GM18520 (cell line): ENCODE data around the gene ZSCAN1.

Experiments used
- ATAC-seq: cut with Tn5 transposase; IDR thresholded peaks from one replicate; pipeline ENCODE4 v1.9.1; 2021; ENCODE audit not compliant: unreplicated experiment

The ZSCAN1 gene

DNA sequence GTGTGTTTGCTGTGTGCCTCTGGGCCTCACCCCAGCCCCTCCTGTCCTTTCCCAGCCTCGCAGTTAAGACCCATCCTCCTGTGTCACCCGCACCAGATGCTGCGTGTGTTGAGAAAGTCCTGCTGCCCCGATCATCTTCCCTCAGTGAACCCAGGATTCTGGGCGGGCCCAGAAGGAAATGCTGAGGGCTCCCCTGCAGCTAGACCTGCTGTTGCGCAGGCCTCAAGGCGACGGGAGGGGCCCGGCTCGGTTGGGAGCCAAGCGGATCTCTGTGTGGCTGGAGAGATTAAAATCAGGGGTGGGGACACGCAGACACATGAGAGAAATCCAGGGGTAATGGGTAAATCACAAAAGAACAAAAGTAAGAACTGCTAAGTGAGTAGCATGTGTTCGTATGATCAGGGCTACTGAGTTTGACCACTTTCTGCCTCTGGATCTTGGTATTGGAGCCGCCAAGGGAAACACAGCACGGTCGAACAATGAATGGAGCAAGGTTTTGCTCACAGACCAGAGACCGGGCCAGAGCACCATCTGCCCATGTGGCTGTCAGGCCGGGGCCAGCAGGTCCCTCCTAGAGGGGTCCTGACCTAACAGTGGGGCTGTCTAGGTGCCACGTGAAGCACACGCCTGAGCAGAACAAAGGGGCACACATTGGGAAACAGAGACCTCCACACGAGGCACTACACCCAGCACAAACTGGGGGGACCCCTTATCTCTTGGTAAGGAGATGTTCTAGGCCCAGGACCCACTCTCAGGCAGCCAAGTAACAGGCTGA is 7.1 kb downstream of the ZSCAN1 start:
- no peak for ATAC-seq

DNA sequence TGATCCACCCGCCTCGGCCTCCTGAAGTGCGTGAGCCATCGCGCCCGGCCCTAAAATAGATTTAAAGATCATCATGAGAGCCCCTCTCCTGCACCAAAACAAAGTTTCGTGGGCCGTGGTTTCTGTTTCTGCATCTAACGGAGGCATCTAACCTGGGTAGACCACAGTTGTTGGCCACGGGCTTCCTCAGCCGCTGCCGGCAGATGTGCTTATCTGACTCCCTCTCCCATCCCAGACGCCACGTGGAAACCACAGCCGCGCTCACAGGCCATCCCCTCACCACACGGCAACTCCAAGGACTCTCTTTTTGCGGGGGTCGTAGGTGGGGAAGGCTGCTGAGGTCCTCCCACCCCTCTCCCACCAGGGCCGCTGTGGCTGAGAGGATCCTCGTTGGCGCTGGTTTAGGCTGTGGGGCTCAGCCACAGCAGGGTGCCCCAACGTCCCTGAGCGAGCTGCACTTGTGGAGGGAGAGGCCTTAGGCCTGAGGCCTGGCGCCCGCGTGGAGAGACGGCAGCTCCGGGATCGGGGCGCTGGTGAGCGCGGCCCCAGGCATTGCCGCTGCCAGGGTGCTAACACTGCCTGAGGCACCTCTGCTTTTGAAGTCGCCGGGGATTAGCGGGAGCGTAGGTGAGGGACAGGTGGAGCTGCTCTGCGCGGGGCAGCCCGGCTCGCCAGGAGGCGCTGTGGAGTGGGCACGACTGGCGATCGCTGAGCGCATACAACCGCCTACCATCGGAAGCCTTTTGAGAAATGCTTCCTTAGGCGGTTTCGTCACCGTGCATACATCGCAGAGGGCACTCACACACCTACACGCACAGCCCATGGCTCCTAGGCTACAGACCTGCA is 8.9 kb downstream of the ZSCAN1 start:
- ATAC-seq = no peak

DNA sequence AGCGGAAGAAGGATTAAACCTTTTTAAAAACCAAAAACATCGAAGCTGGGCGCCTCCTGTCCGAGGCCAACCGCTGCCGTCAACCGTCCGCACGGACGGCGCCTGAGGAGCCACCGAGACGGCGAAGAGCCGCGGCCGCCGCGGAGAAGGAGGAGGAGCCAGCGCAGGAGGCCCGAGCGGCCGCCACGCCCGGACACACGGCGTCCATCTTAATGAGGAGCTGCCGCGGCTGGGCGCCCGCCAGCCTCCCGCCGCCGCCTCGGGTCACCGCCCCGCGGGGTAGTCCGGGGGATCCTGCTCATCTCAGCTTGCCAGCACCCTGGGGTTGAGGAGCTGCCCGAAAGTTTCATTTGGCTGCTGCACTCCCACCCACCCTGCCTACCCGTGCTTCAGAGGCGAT is 10.6 kb downstream of the ZSCAN1 start:
- ATAC-seq = no peak

GRCh38 chr19:58044886-58045285 is 11.1 kb downstream of the ZSCAN1 start:
- no peak for ATAC-seq

DNA sequence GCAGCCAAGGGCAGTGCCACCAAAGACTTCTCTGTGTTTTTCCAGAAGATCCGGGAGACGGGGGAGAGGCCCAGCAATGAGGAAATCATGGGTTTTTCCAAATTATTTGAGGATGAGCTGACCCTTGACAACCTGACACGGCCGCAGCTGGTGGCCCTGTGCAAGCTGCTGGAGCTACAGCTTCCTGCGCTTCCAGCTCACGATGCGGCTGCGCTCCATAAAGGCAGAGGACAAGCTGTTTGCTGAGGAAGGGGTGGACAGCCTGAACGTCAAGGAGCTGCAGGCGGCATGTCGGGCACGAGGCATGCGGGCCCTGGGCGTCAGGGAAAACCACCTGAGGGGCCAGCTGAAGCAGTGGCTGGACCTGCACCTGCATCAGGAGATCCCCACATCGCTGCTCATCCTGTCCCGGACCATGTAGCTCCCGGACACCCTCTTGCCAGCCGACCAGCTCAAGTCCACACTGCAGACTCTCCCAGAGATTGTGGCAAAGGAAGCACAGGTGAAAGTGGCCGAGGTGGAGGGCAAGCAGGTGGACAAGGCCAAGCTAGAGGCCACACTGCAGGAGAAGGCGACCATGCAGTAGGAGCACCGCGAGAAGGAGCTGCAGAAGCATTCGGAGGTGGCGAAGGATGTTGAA is 11.7 kb downstream of the ZSCAN1 start:
- no peak for ATAC-seq

GRCh38 chr19:58046856-58047255 is 13.0 kb downstream of the ZSCAN1 start:
- ATAC-seq = no peak

GRCh38 chr19:58047672-58048071 is 13.8 kb downstream of the ZSCAN1 start:
- no peak for ATAC-seq

DNA sequence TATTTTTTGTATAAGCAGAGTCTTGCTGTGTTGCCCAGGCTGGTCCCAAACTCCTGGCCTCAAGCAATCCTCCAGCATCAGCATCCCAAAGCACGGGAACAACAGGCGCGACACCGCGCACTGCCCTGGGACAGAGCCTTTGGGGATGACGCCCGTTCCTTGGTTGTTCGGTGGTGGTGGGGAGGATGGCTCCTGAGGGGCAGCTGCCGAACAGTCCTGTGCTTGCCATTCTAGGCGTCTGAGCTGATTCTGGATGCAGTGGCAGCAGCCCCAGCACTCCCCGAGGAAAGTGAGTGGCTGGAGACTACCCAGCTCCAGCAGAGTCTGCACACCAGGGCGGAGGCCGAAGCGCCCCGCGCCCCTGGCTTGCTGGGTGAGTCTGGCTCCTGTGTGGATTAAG is 18.4 kb downstream of the ZSCAN1 start:
- ATAC-seq = no peak

- no peak for ATAC-seq
Observed at GRCh38 chr19:58053480-58054156, 19.8 kb downstream of the ZSCAN1 start.

DNA sequence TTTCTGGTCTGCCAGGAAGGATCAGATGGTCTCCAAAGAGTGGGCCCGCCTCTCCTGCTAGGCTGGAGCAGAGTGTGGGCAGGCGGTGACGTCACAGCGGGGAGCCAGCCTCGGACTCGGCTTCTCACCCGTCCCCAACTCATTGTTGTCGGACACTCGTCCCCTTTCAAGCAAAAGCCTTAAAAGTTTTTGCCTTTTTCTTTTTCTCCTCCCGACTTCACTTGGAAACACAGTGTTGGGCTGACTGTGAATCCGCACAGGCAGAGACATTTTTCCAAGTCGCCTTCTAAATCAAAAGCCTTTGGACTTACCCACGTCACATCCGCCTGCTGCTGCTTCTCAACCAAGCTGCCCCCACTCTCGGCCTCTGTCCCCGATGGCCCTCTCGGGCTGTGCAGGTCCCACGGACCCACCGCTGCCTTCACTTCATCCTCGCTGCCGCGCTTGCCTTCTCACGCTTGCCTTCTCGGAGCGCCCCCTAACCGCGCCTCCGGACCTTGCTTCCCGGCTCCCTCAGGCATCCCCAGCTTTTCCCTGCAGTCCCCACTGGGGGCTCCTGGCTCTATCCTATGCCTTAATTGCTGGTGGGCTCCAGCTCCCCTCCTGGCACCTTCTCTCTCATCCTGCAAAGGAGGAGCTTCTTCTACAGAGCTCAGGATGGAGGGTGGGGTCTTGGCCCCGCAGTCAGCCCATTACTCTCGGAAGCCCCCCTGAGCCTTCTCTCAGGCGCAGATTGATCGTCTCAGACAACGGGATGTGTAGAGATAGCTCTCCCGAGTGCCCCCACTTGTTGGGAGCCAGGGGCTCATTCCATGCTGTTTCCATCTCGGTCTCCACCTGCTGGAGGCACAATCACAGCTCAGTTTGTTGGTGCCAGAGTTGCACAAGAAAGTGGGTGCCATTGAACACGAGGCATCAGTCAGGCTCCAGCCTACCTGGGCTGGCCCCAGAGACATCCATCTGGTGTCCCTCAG is 21.4 kb downstream of the ZSCAN1 start:
- ATAC-seq = no peak

GRCh38 chr19:58056261-58056660 is 22.4 kb downstream of the ZSCAN1 start:
- ATAC-seq = no peak

GRCh38 chr19:58056861-58057260 is 23.0 kb downstream of the ZSCAN1 start:
- ATAC-seq = no peak

- no peak for ATAC-seq
Observed at GRCh38 chr19:58058467-58058866, 24.6 kb downstream of the ZSCAN1 start.

DNA sequence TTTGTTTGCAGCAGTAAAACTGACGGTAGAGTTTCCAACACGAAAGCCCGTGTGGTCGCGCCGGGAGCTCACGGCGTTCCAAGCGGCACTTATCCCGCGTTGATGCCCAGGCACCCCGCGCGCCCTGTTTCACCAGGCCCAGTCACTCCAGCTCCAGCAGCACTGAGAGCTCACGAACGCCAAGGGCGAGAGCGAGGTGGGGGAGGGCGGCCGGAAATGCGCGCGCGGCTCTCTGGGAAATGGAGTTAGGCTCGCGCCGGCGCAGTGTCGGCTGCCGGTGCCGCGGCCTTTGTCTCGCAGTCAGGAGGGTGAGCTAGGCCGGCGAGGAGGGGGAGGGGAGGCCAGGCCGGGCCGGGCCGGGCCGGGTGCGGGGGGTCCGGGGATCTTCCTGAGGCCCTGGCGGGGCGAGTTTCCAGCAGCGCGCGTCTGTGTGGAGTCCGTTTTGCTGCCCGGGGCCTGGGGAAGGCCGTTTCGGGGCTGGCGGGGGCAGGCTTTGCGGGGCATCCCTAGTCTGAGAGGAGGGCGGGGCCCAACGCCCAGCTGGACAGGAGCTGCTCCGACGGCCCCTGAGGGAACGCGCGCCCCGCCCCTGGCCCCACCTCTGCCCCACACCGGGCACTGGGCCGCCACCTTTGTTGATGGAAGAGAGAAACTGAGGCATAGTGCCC is 25.3 kb downstream of the ZSCAN1 start, which contains the start of gene ZNF135:
TSS of gene ZNF135 (plus strand) at position 280 of the 668 bp plus-strand sequence. CDS start 721 bp downstream, outside the sequence.
- no peak for ATAC-seq

- no peak for ATAC-seq
Observed at GRCh38 chr19:58059671-58060078, 25.9 kb downstream of the ZSCAN1 start.

GRCh38 chr19:58060231-58060630 is 26.4 kb downstream of the ZSCAN1 start:
- ATAC-seq = no peak

DNA sequence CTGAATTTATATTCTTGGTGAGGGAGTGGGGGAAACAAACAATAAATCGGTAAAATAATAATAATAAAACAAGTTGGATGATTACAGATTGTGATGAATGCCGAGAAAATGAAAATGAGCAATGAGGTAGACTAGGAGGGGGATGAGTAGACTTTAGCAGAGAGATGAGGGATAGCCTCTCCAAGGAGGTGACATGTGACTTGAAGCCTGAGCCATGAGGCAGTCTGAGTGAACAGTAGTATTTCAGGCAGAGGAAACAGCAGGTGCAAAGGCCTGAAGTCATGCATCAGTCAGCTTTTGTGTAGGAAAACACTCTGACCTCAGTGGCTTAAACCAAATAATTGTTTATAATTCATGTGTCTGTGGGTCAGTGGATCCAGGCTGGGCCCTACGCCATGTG is 29.9 kb downstream of the ZSCAN1 start:
- ATAC-seq = no peak

DNA sequence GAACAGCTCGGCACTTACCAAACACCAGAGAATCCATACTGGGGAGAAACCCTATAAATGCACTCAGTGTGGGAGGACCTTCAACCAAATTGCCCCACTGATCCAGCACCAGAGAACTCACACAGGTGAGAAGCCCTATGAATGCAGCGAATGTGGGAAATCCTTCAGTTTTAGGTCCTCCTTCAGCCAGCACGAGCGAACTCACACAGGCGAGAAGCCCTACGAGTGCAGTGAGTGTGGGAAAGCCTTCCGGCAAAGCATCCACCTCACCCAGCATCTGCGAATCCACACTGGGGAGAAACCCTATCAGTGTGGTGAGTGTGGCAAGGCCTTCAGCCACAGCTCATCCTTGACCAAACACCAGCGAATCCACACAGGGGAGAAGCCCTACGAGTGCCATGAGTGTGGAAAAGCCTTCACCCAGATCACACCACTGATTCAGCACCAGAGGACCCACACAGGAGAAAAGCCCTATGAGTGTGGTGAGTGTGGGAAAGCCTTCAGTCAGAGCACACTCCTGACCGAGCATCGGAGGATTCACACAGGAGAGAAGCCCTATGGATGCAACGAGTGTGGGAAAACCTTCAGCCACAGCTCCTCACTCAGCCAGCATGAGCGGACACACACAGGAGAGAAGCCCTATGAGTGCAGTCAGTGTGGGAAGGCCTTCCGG is 33.6 kb downstream of the ZSCAN1 start:
- ATAC-seq = no peak

DNA sequence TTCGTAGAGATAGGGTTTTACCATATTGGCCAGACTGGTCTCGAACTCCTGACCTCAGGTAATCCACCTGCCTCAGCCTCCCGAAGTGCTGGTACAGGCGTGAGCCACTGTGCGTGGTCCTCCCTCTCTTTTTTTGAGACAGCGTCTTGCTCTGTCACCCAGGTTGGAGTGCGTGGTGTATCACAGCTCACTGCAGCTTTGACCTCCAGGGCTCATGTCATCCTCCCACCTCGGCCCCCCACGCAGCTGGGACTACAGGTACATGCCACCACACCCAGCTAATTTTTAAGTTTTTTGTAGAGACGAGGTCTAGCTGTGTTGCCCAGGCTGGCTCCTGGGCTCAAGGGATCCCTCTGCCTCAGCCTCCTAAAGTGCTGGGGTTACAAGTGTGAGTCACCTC is 46.0 kb downstream of the ZSCAN1 start:
- ATAC-seq = no peak
